Measurements from ENCODE around the gene SMAP1. TPM values are rescaled to one million over a fixed set of nuclear protein-coding genes. Genes with fewer than 3 reads are reported as not detected.

SMAP1 gene
- polyA plus RNA-seq, 6 donors from 2014 or later = 13.0 to 16.6 (median 15.8) TPM

- H3K4me3 Mint-ChIP-seq = peak overlapping the region in 7 of 8 donors; percentile 31 to 92 (median 86)
- peaks cover 0 to 2% (median 0%) of the 10 kb centered on the region in 7 donors for H3K9me3 Mint-ChIP-seq
- peaks cover 0 to 7% of the 10 kb centered on the region in 2 donors for H3K36me3 Mint-ChIP-seq
- H3K4me1 Mint-ChIP-seq = peaks cover 26 to 35% (median 32%) of the 10 kb centered on the region in 3 donors
- ATAC-seq (ENCODE audit: low read depth in 2 of 2) = no peak
- peaks cover 15 to 21% (median 18%) of the 10 kb centered on the region in 3 donors for H3K27me3 Mint-ChIP-seq
- peak overlapping the region in 4 of 6 donors; percentile 46 to 92 (median 86) for H3K27ac Mint-ChIP-seq
- DNase-seq = no peak
Observed at GRCh38 chr6:70666706-70667105, 977 bp upstream of the SMAP1 start.

GRCh38 chr6:70667256-70667710, 400 bp upstream of the SMAP1 start:
- ATAC-seq (ENCODE audit: low read depth in 2 of 2) (peak; percentile 8 to 10), DNase-seq (no peak)
- peaks cover 0 to 1% of the 10 kb centered on the region in 2 donors for H3K36me3 Mint-ChIP-seq
- H3K27ac Mint-ChIP-seq = peak overlapping the region; percentile 46 to 92 (median 84)
- H3K4me1 Mint-ChIP-seq = peaks cover 30 to 41% (median 32%) of the 10 kb centered on the region in 3 donors
- peaks cover 0 to 2% (median 0%) of the 10 kb centered on the region in 7 donors for H3K9me3 Mint-ChIP-seq
- peak overlapping the region; percentile 83 to 92 (median 86) for H3K4me3 Mint-ChIP-seq
- H3K27me3 Mint-ChIP-seq = peaks cover 12 to 15% (median 12%) of the 10 kb centered on the region in 3 donors

- peaks cover 40 to 50% (median 40%) of the 10 kb centered on the region in 3 donors for H3K4me1 Mint-ChIP-seq
Observed at GRCh38 chr6:70668499-70668812, 773 bp downstream of the SMAP1 start.

GRCh38 chr6:70669133-70669532, 1.4 kb downstream of the SMAP1 start:
- Mint-ChIP-seq H3K9me3 (peaks cover 0 to 2% (median 0%) of the 10 kb centered on the region in 7 donors), H3K36me3 (no peaks in the 10 kb centered on the region), H3K4me3 (peak overlapping the region; percentile 83 to 96 (median 89)), H3K4me1 (peaks cover 43 to 50% (median 44%) of the 10 kb centered on the region in 3 donors), H3K27ac (peak overlapping the region in 4 of 6 donors; percentile 71 to 89 (median 78)), H3K27me3 (peaks cover 7 to 8% (median 8%) of the 10 kb centered on the region in 3 donors)
- DNase-seq (no peak), ATAC-seq (ENCODE audit: low read depth in 2 of 2) (no peak)

More at GRCh38 chr6:70668499-70668812, 773 bp downstream of the SMAP1 start:
- H3K27ac Mint-ChIP-seq = peak overlapping the region in 5 of 6 donors; percentile 1 to 89 (median 82)
- peak overlapping the region; percentile 83 to 96 (median 89) for H3K4me3 Mint-ChIP-seq
- ATAC-seq (ENCODE audit: low read depth in 2 of 2) (peak in 1 of 2 donors; percentile 40), DNase-seq (no peak)
- H3K36me3 Mint-ChIP-seq = no peaks in the 10 kb centered on the region
- H3K9me3 Mint-ChIP-seq = peaks cover 0 to 2% (median 0%) of the 10 kb centered on the region in 7 donors
- H3K27me3 Mint-ChIP-seq = peaks cover 7 to 10% (median 8%) of the 10 kb centered on the region in 3 donors

DNA sequence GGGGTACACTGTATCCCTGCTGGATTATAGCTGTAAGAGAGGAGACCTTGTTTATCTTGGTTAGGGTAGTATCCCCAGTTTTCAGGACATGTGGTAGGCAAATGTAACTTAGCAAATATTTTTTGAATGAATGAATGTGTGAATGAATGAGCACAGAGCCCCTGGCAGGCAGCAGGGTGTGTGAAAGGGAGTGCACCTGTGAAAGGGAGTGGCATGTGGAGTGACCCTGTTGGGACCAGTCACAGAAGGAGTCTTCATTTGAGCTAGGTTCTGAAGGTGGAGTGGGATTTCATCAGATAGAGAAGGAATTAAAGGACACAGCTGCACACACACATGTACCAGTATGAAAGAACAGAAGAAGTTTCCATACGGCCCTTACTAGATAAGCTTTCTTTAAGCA, 4.9 kb downstream of the SMAP1 start:
- peak overlapping the region in 1 of 8 donors; percentile 36 for H3K4me3 Mint-ChIP-seq
- peaks cover 37 to 56% (median 41%) of the 10 kb centered on the region in 3 donors for H3K4me1 Mint-ChIP-seq
- H3K27ac Mint-ChIP-seq = no peak overlapping the region
- no peaks in the 10 kb centered on the region for H3K9me3 Mint-ChIP-seq
- DNase-seq (no peak), ATAC-seq (ENCODE audit: low read depth in 2 of 2) (no peak)
- H3K27me3 Mint-ChIP-seq = no peaks in the 10 kb centered on the region
- H3K36me3 Mint-ChIP-seq = no peaks in the 10 kb centered on the region

DNA sequence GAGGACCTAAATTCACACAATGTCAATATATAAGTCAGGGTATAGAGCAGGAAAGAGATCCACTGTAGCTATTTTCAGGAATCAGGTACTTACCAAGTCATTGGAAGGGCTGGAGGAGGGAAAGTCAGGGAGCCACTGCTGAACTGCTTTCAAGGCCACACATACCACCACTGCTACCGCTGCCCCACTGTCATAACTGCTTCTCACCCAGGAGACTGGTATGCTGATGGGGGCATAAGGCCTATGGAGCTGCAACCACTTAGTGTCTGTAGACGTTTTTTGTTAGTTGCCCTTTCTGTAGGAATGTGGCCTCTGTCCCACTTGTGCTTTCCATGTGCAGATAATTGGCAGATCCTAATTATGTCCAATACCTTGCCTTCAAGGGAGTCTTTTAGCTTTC, 5.4 kb downstream of the SMAP1 start:
- no peaks in the 10 kb centered on the region for H3K9me3 Mint-ChIP-seq
- H3K27ac Mint-ChIP-seq = no peak overlapping the region
- H3K36me3 Mint-ChIP-seq = no peaks in the 10 kb centered on the region
- H3K4me1 Mint-ChIP-seq = peaks cover 37 to 56% (median 41%) of the 10 kb centered on the region in 3 donors
- no peaks in the 10 kb centered on the region for H3K27me3 Mint-ChIP-seq
- ATAC-seq (ENCODE audit: low read depth in 2 of 2) = no peak
- peak overlapping the region in 1 of 8 donors; percentile 36 for H3K4me3 Mint-ChIP-seq
- DNase-seq = no peak

GRCh38 chr6:70673601-70674000, 5.9 kb downstream of the SMAP1 start:
- Mint-ChIP-seq H3K36me3 (no peaks in the 10 kb centered on the region), H3K4me1 (peaks cover 34 to 52% (median 41%) of the 10 kb centered on the region in 3 donors), H3K27me3 (no peaks in the 10 kb centered on the region), H3K4me3 (peak overlapping the region in 1 of 8 donors; percentile 30), H3K27ac (no peak overlapping the region), H3K9me3 (no peaks in the 10 kb centered on the region)
- no peak for DNase-seq
- ATAC-seq (ENCODE audit: low read depth in 2 of 2) = no peak

GRCh38 chr6:70675822-70676221, 8.1 kb downstream of the SMAP1 start:
- Mint-ChIP-seq H3K27me3 (no peaks in the 10 kb centered on the region), H3K27ac (peak overlapping the region in 2 of 6 donors; percentile 18 to 80), H3K9me3 (no peaks in the 10 kb centered on the region), H3K4me1 (peaks cover 24 to 41% (median 32%) of the 10 kb centered on the region in 3 donors), H3K36me3 (no peaks in the 10 kb centered on the region), H3K4me3 (peak overlapping the region in 1 of 8 donors; percentile 30)
- no peak for DNase-seq
- no peak for ATAC-seq (ENCODE audit: low read depth in 2 of 2)

DNA sequence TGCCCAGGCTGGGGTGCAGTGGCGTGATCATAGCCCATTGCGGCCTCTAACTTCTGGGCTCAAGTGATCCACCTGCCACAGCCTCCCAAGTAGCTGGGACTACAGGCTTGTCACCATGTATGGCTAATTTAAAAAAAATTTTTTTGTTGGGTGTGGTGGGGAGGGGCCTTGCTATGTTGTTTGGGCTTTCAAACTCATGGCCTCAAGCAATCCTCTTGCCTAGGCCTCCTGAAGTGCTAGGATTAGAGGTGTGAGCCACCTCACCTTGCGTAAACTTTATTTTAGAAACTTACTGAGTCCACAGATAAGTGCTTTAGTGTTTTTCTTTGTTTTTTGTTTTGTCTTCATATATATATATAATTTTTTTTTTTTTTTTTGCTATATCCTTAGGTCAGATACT, 9.1 kb downstream of the SMAP1 start:
- no peak for ATAC-seq (ENCODE audit: low read depth in 2 of 2)
- Mint-ChIP-seq H3K9me3 (no peaks in the 10 kb centered on the region), H3K4me1 (peaks cover 20 to 37% (median 32%) of the 10 kb centered on the region in 3 donors), H3K27me3 (no peaks in the 10 kb centered on the region), H3K36me3 (no peaks in the 10 kb centered on the region), H3K4me3 (no peak overlapping the region), H3K27ac (no peak overlapping the region)
- DNase-seq = no peak

GRCh38 chr6:70680396-70680795, 12.7 kb downstream of the SMAP1 start:
- H3K36me3 Mint-ChIP-seq = no peaks in the 10 kb centered on the region
- no peaks in the 10 kb centered on the region for H3K27me3 Mint-ChIP-seq
- no peaks in the 10 kb centered on the region for H3K9me3 Mint-ChIP-seq
- ATAC-seq (ENCODE audit: low read depth in 2 of 2) (no peak), DNase-seq (no peak)
- no peak overlapping the region for H3K4me3 Mint-ChIP-seq
- peaks cover 16 to 40% (median 32%) of the 10 kb centered on the region in 3 donors for H3K4me1 Mint-ChIP-seq
- H3K27ac Mint-ChIP-seq = peak overlapping the region in 1 of 6 donors; percentile 7

DNA sequence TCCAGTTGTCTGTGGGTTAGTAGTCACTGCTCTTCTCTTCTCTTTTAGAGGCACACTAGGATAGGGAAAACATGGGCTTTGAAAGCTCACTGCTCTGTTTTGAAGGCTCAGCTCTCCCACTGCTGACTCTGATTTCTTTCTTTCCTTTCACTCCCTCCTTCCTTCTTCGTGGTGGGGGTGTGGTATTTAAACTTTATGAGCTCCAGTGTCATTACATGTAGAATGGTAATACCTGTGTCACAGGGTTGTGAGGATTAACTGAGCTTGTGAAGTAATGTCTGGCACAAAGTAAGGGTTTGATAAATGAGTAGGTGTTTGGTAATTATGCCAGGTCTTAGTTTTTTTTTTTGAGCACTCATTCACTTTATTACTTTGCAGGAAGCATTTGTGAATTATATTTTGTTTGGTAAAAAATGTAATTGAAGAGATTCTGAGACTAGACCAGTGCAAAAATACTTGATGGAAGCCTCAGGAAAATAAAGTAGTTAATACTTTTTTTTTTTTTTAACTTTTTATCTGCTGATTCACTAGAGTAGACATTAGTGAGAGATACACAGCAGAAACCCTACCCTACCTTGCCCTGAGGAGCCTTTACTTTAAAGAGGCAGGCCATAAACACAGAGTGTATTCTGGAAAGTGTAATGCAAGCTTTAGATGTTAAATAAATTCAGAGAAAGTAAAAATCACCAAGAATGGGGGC, 17.3 kb downstream of the SMAP1 start:
- Mint-ChIP-seq H3K27me3 (no peaks in the 10 kb centered on the region), H3K9me3 (no peaks in the 10 kb centered on the region), H3K4me3 (no peak overlapping the region), H3K4me1 (peaks cover 24 to 39% (median 24%) of the 10 kb centered on the region in 3 donors), H3K36me3 (no peaks in the 10 kb centered on the region), H3K27ac (peak overlapping the region in 3 of 6 donors; percentile 30 to 83 (median 78))
- DNase-seq (no peak), ATAC-seq (ENCODE audit: low read depth in 2 of 2) (no peak)

DNA sequence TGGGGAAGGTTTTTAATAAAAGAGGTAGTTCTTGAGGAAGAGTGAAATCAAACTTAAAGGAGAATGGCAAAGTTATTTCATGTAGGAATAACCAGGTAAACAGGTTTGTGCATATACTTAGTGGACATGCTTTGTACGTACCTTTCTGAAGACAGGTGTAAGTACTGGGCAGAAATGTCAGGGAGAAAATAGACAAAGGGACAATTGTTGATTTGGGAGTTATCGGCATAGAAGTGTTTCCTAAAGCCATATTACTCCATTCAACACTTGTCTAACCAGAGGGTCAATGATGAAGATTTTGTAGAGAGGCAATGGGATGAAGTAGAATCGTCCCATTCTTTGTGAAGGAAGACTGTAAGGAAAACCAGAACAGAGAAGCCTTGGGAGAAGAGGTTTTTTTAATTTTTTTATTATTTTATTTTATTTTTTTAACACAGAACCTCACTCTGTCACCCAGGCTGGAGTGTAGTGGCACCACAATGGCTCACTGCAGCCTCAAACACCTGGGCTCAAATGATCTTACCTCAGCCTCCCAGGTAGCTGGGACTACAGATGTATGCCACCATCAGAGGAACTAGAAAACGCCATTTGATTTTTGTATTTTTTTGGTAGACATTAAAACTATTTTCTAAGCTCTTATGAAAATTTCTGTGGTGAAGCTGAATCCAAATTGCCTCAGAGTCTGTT, 18.0 kb downstream of the SMAP1 start:
- Mint-ChIP-seq H3K36me3 (peaks cover 0 to 1% of the 10 kb centered on the region in 2 donors), H3K9me3 (peaks cover 0 to 3% (median under 1%) of the 10 kb centered on the region in 7 donors), H3K27ac (peak overlapping the region in 1 of 6 donors; percentile 78), H3K4me1 (peaks cover 21 to 37% (median 23%) of the 10 kb centered on the region in 3 donors), H3K27me3 (no peaks in the 10 kb centered on the region), H3K4me3 (no peak overlapping the region)
- ATAC-seq (ENCODE audit: low read depth in 2 of 2) (no peak), DNase-seq (no peak)

DNA sequence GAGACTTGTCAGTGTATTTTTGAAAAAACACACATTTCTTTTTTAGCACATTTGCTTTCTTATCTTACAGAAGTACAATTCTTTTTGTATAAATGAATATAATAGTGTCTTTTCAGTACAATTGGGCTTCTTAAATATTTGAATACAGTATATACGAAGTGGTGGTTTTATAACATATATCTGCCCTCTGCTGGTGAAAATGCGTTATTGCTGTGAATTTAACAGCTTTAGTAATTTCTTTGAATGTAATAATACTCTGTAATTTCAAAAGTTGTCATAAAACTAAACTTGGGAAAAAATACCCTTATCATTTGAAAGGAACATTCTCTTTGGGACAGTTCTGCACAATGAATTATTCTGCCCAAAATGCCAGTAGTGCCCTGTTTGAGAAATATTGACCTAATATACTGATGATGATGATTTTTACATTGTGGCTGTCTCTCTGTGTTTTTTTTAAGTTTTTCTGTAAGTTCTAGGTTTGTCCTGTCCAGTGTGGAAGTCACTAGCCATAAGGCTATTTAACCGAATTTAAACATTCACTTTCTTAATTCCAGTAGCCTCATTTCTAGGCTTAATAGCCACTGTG, 19.0 kb downstream of the SMAP1 start:
- H3K27me3 Mint-ChIP-seq = no peaks in the 10 kb centered on the region
- H3K4me1 Mint-ChIP-seq = peaks cover 23 to 34% (median 24%) of the 10 kb centered on the region in 3 donors
- DNase-seq (peak; percentile 15), ATAC-seq (ENCODE audit: low read depth in 2 of 2) (peak in 1 of 2 donors; percentile 35)
- H3K27ac Mint-ChIP-seq = no peak overlapping the region
- peaks cover 4 to 14% (median 11%) of the 10 kb centered on the region in 7 donors for H3K9me3 Mint-ChIP-seq
- peaks cover 3 to 11% of the 10 kb centered on the region in 2 donors for H3K36me3 Mint-ChIP-seq
- H3K4me3 Mint-ChIP-seq = no peak overlapping the region
